Tibial artery (tissue), 4 donors: Measurements from ENCODE around the gene METTL22.

Experiments
- DNase-seq, 2 donors: peaks; one replicate each; pipeline ENCODE4 v3.0.0-alpha.2; 2019
- H3K27ac ChIP-seq, 2 donors: fragments of 200-600 bp; sonication (generic) in 1 of 2; 1 replicate in 1 of 2; 2 replicates in 1 of 2; pipeline ENCODE4 v1.5.1; 2018 to 2019; ENCODE audit warnings: mild to moderate bottlenecking in 1 of 2
- H3K27me3 ChIP-seq, 2 donors: fragments of 200-600 bp; sonication (generic) in 1 of 2; one replicate each; pipeline versions ENCODE4 v1.5.1 to v1.6.0; 2016 to 2019
- H3K36me3 ChIP-seq, 3 donors: fragments of 200-600 bp; sonication (generic) in 2 of 3; one replicate each; pipeline ENCODE4 v1.5.1; 2016 to 2019; ENCODE audit warnings: mild to moderate bottlenecking in 2 of 3
- H3K4me1 ChIP-seq, 4 donors: fragments of 200-600 bp; sonication (generic) in 2 of 4; 1 replicate in 3 of 4; 2 replicates in 1 of 4; pipeline ENCODE4 v1.5.1; 2016 to 2019
- H3K4me3 ChIP-seq, 2 donors: fragments of 200-600 bp; sonication (generic) in 1 of 2; 1 replicate in 1 of 2; 2 replicates in 1 of 2; pipeline ENCODE4 v1.5.1; 2018 to 2019; ENCODE audit warnings: mild to moderate bottlenecking in 2 of 2
- H3K9me3 ChIP-seq, 3 donors: fragments of 200-600 bp; sonication (generic) in 1 of 3; one replicate each; pipeline ENCODE4 v1.5.1; 2016 to 2019
- intact Hi-C: fragments of 100-400 bp; cut with DNase I; formaldehyde crosslinking; loops from one replicate; pipeline ENCODE4 v1.15.0; 2023; ENCODE audit warnings: low total_unique reads
- TF ChIP-seq, protein P1 (sequence below), 2 experiments: fragments of 200-600 bp in 1 of 2; fragments of 450-650 bp in 1 of 2; IDR thresholded peaks; one replicate each; pipeline ENCODE4 v1.5.1; 2017 to 2019; ENCODE audit warnings: antibody characterized with exemption in 2 of 2, mild to moderate bottlenecking in 1 of 2, moderate library complexity in 1 of 2

METTL22 gene

DNA sequence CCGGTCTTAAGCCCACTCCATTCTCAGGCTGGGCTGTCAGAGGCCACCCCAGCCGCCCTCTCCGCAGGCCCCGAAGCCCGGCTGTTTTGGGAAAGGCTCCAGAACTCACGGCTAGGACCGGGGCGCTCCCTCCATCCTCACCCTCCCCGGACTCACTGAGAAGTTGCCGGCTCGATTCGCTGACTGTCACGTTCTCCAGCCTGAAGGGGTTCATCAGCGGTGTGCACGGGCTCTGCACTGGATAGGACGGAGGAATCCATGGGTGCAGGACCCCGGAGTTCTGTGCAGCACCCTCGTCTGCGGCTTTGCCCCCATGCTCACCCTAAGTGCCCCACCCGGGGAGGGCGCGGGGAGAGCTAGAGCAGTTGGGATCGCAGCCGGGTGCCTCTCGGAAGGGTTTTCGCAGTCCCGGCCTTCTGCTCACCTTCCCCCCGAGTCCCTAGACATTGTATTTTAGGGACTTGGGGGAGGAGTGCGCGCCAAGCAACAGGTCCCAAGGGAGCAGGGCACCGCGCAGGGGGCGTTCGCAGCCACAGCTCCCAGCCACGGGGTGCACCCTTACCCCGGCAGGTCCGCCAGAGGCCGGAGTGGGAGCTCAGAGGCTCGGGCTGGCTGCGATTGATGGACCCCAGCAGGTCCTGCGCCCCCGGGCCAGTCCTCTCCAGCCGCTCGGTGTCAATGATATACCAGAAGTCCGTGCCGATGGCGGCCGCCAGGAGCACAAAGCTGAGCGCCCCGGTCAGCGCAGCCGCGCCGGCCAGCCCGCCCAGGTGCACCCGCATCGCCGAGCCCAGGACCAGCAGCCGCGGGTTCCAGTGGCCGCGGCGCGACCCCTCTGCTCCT, 32.2 kb upstream of the METTL22 start:
- Histone ChIP-seq H3K4me1 (peaks cover 0 to 19% (median 12%) of the 10 kb centered on the region in 4 donors), H3K27me3 (peaks cover 0 to 54% of the 10 kb centered on the region in 2 donors), H3K4me3 (peak overlapping the region in 1 of 2 donors; percentile 28), H3K36me3 (no peaks in the 10 kb centered on the region), H3K9me3 (no peaks in the 10 kb centered on the region), H3K27ac (no peak overlapping the region)
- no peak for DNase-seq
- intact Hi-C loops, result no loop called here
- TF ChIP-seq, protein P1, sequence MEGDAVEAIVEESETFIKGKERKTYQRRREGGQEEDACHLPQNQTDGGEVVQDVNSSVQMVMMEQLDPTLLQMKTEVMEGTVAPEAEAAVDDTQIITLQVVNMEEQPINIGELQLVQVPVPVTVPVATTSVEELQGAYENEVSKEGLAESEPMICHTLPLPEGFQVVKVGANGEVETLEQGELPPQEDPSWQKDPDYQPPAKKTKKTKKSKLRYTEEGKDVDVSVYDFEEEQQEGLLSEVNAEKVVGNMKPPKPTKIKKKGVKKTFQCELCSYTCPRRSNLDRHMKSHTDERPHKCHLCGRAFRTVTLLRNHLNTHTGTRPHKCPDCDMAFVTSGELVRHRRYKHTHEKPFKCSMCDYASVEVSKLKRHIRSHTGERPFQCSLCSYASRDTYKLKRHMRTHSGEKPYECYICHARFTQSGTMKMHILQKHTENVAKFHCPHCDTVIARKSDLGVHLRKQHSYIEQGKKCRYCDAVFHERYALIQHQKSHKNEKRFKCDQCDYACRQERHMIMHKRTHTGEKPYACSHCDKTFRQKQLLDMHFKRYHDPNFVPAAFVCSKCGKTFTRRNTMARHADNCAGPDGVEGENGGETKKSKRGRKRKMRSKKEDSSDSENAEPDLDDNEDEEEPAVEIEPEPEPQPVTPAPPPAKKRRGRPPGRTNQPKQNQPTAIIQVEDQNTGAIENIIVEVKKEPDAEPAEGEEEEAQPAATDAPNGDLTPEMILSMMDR (IDR thresholded peaks at IDR 0.05), result no peak

DNA sequence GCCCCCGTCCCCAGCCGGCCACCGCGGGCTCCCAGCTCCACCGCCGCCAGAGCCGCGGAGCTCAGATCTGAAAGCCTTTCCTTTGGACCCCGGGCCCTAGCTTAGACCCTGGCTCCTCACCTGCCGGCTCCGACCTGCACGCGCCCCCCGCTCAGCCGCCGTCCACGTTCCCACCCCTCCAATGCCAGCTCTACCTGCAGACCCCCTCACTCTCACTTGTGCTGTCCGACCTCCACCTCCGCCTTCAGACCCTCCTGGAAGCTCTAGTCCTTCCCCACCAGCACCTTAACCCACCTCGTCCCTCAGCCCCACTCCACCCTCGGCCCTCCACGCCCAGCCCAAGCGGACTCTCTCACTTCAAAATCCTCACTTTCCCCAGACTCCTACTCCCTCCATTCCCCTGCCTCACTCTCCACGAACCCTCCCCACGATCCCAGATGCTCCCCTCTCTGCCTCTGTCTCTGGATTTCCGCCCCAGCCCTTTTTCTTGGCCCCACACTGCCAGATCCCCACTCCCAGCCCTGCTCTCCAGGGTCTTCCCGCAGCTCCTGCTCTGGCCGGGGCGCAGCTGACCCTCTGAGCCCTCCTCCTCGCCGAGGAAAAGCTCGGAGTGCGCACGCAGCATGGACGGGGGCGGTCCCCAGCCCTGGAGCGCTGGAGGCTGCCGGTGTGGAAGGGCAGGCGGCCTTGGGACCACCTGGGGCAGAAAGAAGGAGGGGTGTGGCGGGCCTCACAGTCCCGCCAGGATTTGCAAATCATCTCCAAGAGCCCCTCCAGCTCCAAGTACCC, 31.4 kb upstream of the METTL22 start, which contains the start of gene TMEM114:
Gene TMEM114, minus strand, starts transcription at position 612 of the 789 bp plus-strand sequence. CDS start 673 bp downstream, outside the sequence.
- intact Hi-C loops, result no loop called here
- TF ChIP-seq, protein P1 (IDR thresholded peaks at IDR 0.05), result no peak
- Histone ChIP-seq H3K36me3 (no peaks in the 10 kb centered on the region), H3K4me3 (peak within 1 kb of the TSS in 1 of 2 donors; percentile 28), H3K27me3 (peaks cover 0 to 59% of the 10 kb centered on the region in 2 donors), H3K9me3 (no peaks in the 10 kb centered on the region), H3K27ac (no peak within 1 kb of the TSS), H3K4me1 (peaks cover 0 to 19% (median 12%) of the 10 kb centered on the region in 4 donors)
- no peak for DNase-seq

DNA sequence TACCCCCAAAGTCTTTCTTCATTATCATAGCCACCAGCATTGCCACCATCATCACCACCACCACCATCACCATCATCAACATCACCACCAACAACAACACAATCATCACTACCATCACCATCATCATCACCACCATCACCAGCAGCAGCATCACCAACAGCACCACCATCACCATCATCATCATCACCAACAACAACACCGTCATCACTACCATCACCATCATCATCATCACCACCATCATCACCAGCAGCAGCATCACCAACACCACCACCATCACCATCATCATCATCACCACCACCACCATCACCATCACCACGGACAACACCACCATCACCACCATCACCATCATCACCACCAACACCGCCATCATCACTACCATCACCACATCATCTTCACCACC, 30.7 kb upstream of the METTL22 start:
- H3K27me3 ChIP-seq, result peaks cover 0 to 59% of the 10 kb centered on the region in 2 donors
- intact Hi-C loops, result no loop called here
- H3K9me3 ChIP-seq, result peaks cover 0 to under 1% (median 0%) of the 10 kb centered on the region in 3 donors
- no peak for DNase-seq
- H3K36me3 ChIP-seq, result no peaks in the 10 kb centered on the region
- no peak overlapping the region for H3K4me3 ChIP-seq
- no peak overlapping the region for H3K27ac ChIP-seq
- peaks cover 0 to 19% (median 12%) of the 10 kb centered on the region in 4 donors for H3K4me1 ChIP-seq
- TF ChIP-seq, protein P1 (IDR thresholded peaks at IDR 0.05), result no peak

- Histone ChIP-seq H3K27ac (no peak overlapping the region), H3K4me3 (no peak overlapping the region), H3K27me3 (peaks cover 0 to 59% of the 10 kb centered on the region in 2 donors), H3K9me3 (peaks cover 0 to 7% (median 4%) of the 10 kb centered on the region in 3 donors), H3K4me1 (peaks cover 0 to 19% (median 12%) of the 10 kb centered on the region in 4 donors), H3K36me3 (no peaks in the 10 kb centered on the region)
- intact Hi-C loops, result no loop called here
- TF ChIP-seq, protein P1 (IDR thresholded peaks at IDR 0.05), result no peak
- no peak for DNase-seq
These were observed 30.0 kb upstream of the METTL22 start for GRCh38 chr16:8591451-8591850.

- Histone ChIP-seq H3K36me3 (no peaks in the 10 kb centered on the region), H3K27me3 (peaks cover 0 to 41% of the 10 kb centered on the region in 2 donors), H3K27ac (no peak overlapping the region), H3K4me3 (no peak overlapping the region), H3K4me1 (peaks cover 0 to 13% (median 9%) of the 10 kb centered on the region in 4 donors), H3K9me3 (peaks cover 0 to 15% (median 8%) of the 10 kb centered on the region in 3 donors)
- TF ChIP-seq, protein P1 (IDR thresholded peaks at IDR 0.05), result no peak
- intact Hi-C loops, result no loop called here
- DNase-seq, result no peak
These were observed 27.3 kb upstream of the METTL22 start for GRCh38 chr16:8594149-8594666.
